SU-DHL-6 (cell line): ENCODE results near the gene FHIP2A.

Source experiments
- EZH2phosphoT487 ChIP-seq: fragments of 200-600 bp; sonication (generic), shearing (Covaris generic); conservative IDR thresholded peaks from 2 replicates; pipeline ENCODE4 v1.6.1; 2018; ENCODE audit warnings: mild to moderate bottlenecking, antibody characterized with exemption, low read length, moderate library complexity, mixed read lengths
- TF ChIP-seq, protein P1 (sequence below): fragments of 200-600 bp; sonication (generic); IDR thresholded peaks from one replicate; pipeline ENCODE4 v1.5.1; 2017; ENCODE audit warnings: antibody characterized with exemption, mild to moderate bottlenecking, low read length, moderate library complexity; ENCODE audit not compliant: insufficient read depth, poor library complexity, severe bottlenecking

DNA sequence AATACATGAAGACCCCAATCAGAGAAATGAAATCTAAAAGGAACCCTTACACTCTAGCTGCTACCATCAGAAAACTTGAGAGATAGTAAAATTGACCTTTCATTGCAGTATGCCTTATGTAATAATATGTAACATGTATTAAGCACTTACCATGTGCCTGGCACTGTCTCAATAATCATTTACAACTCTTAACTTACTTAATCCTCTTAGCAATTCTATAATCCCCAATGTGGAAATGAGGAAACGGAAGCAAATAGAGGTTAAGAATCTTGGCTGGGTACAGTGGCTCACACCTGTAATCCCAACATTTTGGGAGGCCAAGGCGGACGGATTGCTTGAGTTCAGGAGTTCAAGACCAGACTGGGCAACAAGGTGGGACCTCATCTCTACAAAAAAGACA lies 29.8 kb upstream of the FHIP2A start:
- TF ChIP-seq, protein P1, sequence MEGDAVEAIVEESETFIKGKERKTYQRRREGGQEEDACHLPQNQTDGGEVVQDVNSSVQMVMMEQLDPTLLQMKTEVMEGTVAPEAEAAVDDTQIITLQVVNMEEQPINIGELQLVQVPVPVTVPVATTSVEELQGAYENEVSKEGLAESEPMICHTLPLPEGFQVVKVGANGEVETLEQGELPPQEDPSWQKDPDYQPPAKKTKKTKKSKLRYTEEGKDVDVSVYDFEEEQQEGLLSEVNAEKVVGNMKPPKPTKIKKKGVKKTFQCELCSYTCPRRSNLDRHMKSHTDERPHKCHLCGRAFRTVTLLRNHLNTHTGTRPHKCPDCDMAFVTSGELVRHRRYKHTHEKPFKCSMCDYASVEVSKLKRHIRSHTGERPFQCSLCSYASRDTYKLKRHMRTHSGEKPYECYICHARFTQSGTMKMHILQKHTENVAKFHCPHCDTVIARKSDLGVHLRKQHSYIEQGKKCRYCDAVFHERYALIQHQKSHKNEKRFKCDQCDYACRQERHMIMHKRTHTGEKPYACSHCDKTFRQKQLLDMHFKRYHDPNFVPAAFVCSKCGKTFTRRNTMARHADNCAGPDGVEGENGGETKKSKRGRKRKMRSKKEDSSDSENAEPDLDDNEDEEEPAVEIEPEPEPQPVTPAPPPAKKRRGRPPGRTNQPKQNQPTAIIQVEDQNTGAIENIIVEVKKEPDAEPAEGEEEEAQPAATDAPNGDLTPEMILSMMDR = no peak
- no peak for TF ChIP-seq EZH2phosphoT487
